SU-DHL-6 (cell line): ENCODE results near the gene ABCB4.

ENCODE experiments used
- H2AFZ ChIP-seq: fragments of 200-600 bp; sonication (generic); 2 replicates; pipeline ENCODE4 v1.6.1; 2014; ENCODE audit warnings: low read depth, mild to moderate bottlenecking, moderate library complexity, mixed read lengths, antibody characterized with exemption, low read length; ENCODE audit not compliant: severe bottlenecking
- H3F3A ChIP-seq: fragments of 200-600 bp; shearing (Covaris generic); 2 replicates; pipeline ENCODE4 v1.6.0; 2016; ENCODE audit warnings: antibody characterized with exemption, mild to moderate bottlenecking; ENCODE audit not compliant: insufficient read depth
- H3K27ac ChIP-seq: fragments of 200-600 bp; sonication (generic); 2 replicates; pipeline ENCODE4 v1.5.1; 2016; ENCODE audit warnings: low read depth, mild to moderate bottlenecking, low read length, moderate library complexity, mixed read lengths
- H3K27me3 ChIP-seq: fragments of 200-600 bp; sonication (generic), shearing (Covaris generic); 2 replicates; pipeline ENCODE4 v1.6.0; 2014; ENCODE audit warnings: mild to moderate bottlenecking, low read length
- H3K36me3 ChIP-seq: fragments of 200-600 bp; sonication (generic); 2 replicates; pipeline ENCODE4 v1.6.1; 2014; ENCODE audit warnings: mild to moderate bottlenecking, low read length, mixed read lengths
- H3K4me2 ChIP-seq: fragments of 300-600, 200-600 bp; shearing (Covaris generic), sonication (generic); 2 replicates; pipeline ENCODE4 v1.6.0; 2014; ENCODE audit warnings: low read length, low read depth, mild to moderate bottlenecking; ENCODE audit not compliant: poor library complexity, severe bottlenecking
- H3K4me3 ChIP-seq: fragments of 200-600 bp; sonication (generic); 2 replicates; pipeline ENCODE4 v1.5.1; 2014; ENCODE audit warnings: antibody characterized with exemption, low read length, mild to moderate bottlenecking, mixed read lengths; ENCODE audit not compliant: insufficient read depth, poor library complexity, severe bottlenecking
- H3K79me2 ChIP-seq: fragments of 200-600 bp; sonication (generic); 2 replicates; pipeline ENCODE4 v1.6.1; 2014; ENCODE audit warnings: mild to moderate bottlenecking, low read length, moderate library complexity; ENCODE audit not compliant: insufficient read depth
- H3K9ac ChIP-seq: fragments of 200-600 bp; sonication (generic); 2 replicates; pipeline ENCODE4 v1.7.0; 2014; ENCODE audit warnings: mild to moderate bottlenecking, low read length
- H3K9me2 ChIP-seq: fragments of 200-600 bp; sonication (generic); replicated peaks from 2 replicates; pipeline ENCODE4 v1.6.1; 2014; ENCODE audit warnings: low read length; ENCODE audit not compliant: insufficient read depth
- H3K9me3 ChIP-seq: fragments of 200-600 bp; sonication (generic); 2 replicates; pipeline ENCODE4 v1.6.1; 2014; ENCODE audit warnings: low read length, mixed read lengths; ENCODE audit not compliant: insufficient read depth
- H4K20me1 ChIP-seq: fragments of 200-600 bp; sonication (generic); 2 replicates; pipeline ENCODE4 v1.6.1; 2014; ENCODE audit warnings: low read depth, mild to moderate bottlenecking, antibody characterized with exemption, low read length, moderate library complexity, mixed read lengths
- CTCF ChIP-seq: fragments of 200-600 bp; sonication (generic); IDR thresholded peaks from one replicate; pipeline ENCODE4 v1.5.1; 2017; ENCODE audit warnings: antibody characterized with exemption, mild to moderate bottlenecking, low read length, moderate library complexity; ENCODE audit not compliant: insufficient read depth, poor library complexity, severe bottlenecking
- EZH2phosphoT487 ChIP-seq: fragments of 200-600 bp; sonication (generic), shearing (Covaris generic); conservative IDR thresholded peaks from 2 replicates; pipeline ENCODE4 v1.6.1; 2018; ENCODE audit warnings: mild to moderate bottlenecking, antibody characterized with exemption, low read length, moderate library complexity, mixed read lengths

ABCB4 gene

GRCh38 chr7:87506246-87507180, 31.0 kb upstream of the ABCB4 start:
- Histone ChIP-seq H2AFZ (no peak overlapping the region), H3K36me3 (no peaks in the 10 kb centered on the region), H3F3A (no peaks in the 10 kb centered on the region), H3K9ac (no peak overlapping the region), H3K9me2 (no peaks in the 10 kb centered on the region), H3K79me2 (no peaks in the 10 kb centered on the region), H3K27ac (no peak overlapping the region), H4K20me1 (no peaks in the 10 kb centered on the region), H3K4me3 (no peak overlapping the region), H3K4me2 (no peak overlapping the region), H3K27me3 (no peaks in the 10 kb centered on the region), H3K9me3 (no peaks in the 10 kb centered on the region)
- peak; percentile 47 for TF ChIP-seq CTCF
- TF ChIP-seq EZH2phosphoT487 = no peak

- H2AFZ ChIP-seq = no peak overlapping the region
- H3K9ac ChIP-seq = no peak overlapping the region
- no peaks in the 10 kb centered on the region for H3K27me3 ChIP-seq
- TF ChIP-seq EZH2phosphoT487 (no peak), CTCF (no peak)
- no peak overlapping the region for H3K27ac ChIP-seq
- no peaks in the 10 kb centered on the region for H3F3A ChIP-seq
- no peaks in the 10 kb centered on the region for H3K9me2 ChIP-seq
- no peak overlapping the region for H3K4me2 ChIP-seq
- H3K4me3 ChIP-seq = no peak overlapping the region
- no peaks in the 10 kb centered on the region for H3K36me3 ChIP-seq
- no peaks in the 10 kb centered on the region for H3K79me2 ChIP-seq
- H3K9me3 ChIP-seq = no peaks in the 10 kb centered on the region
- no peaks in the 10 kb centered on the region for H4K20me1 ChIP-seq
Measured at GRCh38 chr7:87505557-87506245, 30.2 kb upstream of the ABCB4 start.

- Histone ChIP-seq H3K36me3 (no peaks in the 10 kb centered on the region), H3F3A (no peaks in the 10 kb centered on the region), H3K27ac (no peak overlapping the region), H2AFZ (no peak overlapping the region), H3K4me2 (no peak overlapping the region), H3K9me2 (no peaks in the 10 kb centered on the region), H3K79me2 (no peaks in the 10 kb centered on the region), H3K9ac (no peak overlapping the region), H3K9me3 (no peaks in the 10 kb centered on the region), H3K4me3 (no peak overlapping the region), H3K27me3 (no peaks in the 10 kb centered on the region), H4K20me1 (no peaks in the 10 kb centered on the region)
- TF ChIP-seq CTCF = no peak
- no peak for TF ChIP-seq EZH2phosphoT487
Measured at GRCh38 chr7:87505122-87505521, 29.6 kb upstream of the ABCB4 start.
